ENCODE data around the gene CALML6. TPM values are rescaled to one million over a fixed set of nuclear protein-coding genes. Genes with fewer than 3 reads are reported as not detected.

The CALML6 gene
- total and polyA plus RNA-seq, 2 of the 8 experiments (the other 6 are each of a cell fraction or from before 2014, with no cell fraction given), result 0.54 to 1.3 TPM

DNA sequence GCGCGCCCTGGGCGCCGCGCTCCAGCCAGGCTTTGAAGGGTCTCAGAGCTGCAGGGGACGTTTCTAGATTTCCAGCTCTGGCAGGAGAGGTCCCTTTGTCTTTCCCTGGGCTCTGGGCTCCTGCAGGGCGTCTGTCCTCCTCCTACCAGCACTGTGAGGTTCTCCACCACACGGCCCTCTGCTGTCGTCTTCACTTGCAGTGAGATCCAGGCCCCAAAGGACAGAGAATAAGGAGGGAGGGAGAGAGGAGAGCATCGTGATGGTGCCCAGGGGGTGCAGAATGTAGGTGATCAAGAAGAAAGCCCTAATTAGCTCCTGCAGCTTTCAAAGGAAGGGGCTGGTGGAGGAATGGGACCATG lies 20.0 kb upstream of the CALML6 start (continued):
- TF ChIP-seq, protein P1, sequence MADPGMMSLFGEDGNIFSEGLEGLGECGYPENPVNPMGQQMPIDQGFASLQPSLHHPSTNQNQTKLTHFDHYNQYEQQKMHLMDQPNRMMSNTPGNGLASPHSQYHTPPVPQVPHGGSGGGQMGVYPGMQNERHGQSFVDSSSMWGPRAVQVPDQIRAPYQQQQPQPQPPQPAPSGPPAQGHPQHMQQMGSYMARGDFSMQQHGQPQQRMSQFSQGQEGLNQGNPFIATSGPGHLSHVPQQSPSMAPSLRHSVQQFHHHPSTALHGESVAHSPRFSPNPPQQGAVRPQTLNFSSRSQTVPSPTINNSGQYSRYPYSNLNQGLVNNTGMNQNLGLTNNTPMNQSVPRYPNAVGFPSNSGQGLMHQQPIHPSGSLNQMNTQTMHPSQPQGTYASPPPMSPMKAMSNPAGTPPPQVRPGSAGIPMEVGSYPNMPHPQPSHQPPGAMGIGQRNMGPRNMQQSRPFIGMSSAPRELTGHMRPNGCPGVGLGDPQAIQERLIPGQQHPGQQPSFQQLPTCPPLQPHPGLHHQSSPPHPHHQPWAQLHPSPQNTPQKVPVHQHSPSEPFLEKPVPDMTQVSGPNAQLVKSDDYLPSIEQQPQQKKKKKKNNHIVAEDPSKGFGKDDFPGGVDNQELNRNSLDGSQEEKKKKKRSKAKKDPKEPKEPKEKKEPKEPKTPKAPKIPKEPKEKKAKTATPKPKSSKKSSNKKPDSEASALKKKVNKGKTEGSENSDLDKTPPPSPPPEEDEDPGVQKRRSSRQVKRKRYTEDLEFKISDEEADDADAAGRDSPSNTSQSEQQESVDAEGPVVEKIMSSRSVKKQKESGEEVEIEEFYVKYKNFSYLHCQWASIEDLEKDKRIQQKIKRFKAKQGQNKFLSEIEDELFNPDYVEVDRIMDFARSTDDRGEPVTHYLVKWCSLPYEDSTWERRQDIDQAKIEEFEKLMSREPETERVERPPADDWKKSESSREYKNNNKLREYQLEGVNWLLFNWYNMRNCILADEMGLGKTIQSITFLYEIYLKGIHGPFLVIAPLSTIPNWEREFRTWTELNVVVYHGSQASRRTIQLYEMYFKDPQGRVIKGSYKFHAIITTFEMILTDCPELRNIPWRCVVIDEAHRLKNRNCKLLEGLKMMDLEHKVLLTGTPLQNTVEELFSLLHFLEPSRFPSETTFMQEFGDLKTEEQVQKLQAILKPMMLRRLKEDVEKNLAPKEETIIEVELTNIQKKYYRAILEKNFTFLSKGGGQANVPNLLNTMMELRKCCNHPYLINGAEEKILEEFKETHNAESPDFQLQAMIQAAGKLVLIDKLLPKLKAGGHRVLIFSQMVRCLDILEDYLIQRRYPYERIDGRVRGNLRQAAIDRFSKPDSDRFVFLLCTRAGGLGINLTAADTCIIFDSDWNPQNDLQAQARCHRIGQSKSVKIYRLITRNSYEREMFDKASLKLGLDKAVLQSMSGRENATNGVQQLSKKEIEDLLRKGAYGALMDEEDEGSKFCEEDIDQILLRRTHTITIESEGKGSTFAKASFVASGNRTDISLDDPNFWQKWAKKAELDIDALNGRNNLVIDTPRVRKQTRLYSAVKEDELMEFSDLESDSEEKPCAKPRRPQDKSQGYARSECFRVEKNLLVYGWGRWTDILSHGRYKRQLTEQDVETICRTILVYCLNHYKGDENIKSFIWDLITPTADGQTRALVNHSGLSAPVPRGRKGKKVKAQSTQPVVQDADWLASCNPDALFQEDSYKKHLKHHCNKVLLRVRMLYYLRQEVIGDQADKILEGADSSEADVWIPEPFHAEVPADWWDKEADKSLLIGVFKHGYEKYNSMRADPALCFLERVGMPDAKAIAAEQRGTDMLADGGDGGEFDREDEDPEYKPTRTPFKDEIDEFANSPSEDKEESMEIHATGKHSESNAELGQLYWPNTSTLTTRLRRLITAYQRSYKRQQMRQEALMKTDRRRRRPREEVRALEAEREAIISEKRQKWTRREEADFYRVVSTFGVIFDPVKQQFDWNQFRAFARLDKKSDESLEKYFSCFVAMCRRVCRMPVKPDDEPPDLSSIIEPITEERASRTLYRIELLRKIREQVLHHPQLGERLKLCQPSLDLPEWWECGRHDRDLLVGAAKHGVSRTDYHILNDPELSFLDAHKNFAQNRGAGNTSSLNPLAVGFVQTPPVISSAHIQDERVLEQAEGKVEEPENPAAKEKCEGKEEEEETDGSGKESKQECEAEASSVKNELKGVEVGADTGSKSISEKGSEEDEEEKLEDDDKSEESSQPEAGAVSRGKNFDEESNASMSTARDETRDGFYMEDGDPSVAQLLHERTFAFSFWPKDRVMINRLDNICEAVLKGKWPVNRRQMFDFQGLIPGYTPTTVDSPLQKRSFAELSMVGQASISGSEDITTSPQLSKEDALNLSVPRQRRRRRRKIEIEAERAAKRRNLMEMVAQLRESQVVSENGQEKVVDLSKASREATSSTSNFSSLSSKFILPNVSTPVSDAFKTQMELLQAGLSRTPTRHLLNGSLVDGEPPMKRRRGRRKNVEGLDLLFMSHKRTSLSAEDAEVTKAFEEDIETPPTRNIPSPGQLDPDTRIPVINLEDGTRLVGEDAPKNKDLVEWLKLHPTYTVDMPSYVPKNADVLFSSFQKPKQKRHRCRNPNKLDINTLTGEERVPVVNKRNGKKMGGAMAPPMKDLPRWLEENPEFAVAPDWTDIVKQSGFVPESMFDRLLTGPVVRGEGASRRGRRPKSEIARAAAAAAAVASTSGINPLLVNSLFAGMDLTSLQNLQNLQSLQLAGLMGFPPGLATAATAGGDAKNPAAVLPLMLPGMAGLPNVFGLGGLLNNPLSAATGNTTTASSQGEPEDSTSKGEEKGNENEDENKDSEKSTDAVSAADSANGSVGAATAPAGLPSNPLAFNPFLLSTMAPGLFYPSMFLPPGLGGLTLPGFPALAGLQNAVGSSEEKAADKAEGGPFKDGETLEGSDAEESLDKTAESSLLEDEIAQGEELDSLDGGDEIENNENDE (IDR thresholded peaks at IDR 0.05; ENCODE audit: insufficient replicate concordance, low read length), result no peak
- TF ChIP-seq BRCA1 (IDR thresholded peaks at IDR 0.05; ENCODE audit: low read depth, low read length) (no peak), KDM5A (IDR thresholded peaks at IDR 0.05; ENCODE audit: low read length) (no peak), RBBP5 (IDR thresholded peaks at IDR 0.05; ENCODE audit: borderline replicate concordance, low read depth, low read length) (no peak), CHD1 (IDR thresholded peaks at IDR 0.05; ENCODE audit: low read depth, low read length) (no peak), CREB1 (IDR thresholded peaks at IDR 0.05) (no peak), NRF1 (IDR thresholded peaks at IDR 0.05; ENCODE audit: low read depth, low read length) (no peak), JUN (IDR thresholded peaks at IDR 0.05; ENCODE audit: low read depth, low read length) (no peak), TBP (IDR thresholded peaks at IDR 0.05; ENCODE audit: low read depth, low read length) (no peak)
